Lower leg skin (tissue), 3 donors: ENCODE data around the gene HMCN2.

ENCODE experiments used
- CTCF ChIP-seq, 3 donors: fragments of 450-650 bp; IDR thresholded peaks; one replicate each; pipeline ENCODE4 v1.5.1; 2016; ENCODE audit warnings: antibody characterized with exemption in 3 of 3, mild to moderate bottlenecking in 3 of 3, moderate library complexity in 2 of 3
- POLR2A ChIP-seq, 2 donors: fragments of 450-650 bp; IDR thresholded peaks; one replicate each; pipeline ENCODE4 v1.6.1; 2016 to 2017; ENCODE audit warnings: antibody characterized with exemption in 2 of 2, mild to moderate bottlenecking in 1 of 2, moderate library complexity in 1 of 2

GRCh38 chr9:130352081-130352480, 86.5 kb downstream of the HMCN2 start:
- no peak for TF ChIP-seq CTCF (IDR thresholded peaks at IDR 0.05)
- no peak for TF ChIP-seq POLR2A (IDR thresholded peaks at IDR 0.05)
